Activated T-helper 1 cell treated with anti-CD3 and anti-CD28 coated beads, Interleukin-12 subunit alpha, Interleukin-12 subunit beta, Interleukin-2, Interleukin-4 antibody, amounts not matched to agents 30 ng/mL and 10 ng/mL and 1 ng/mL, durations not matched to agents 14 hours and 24 hours and 36 hours (primary cell): Measurements from ENCODE around the gene APMAP. TPM values are rescaled to one million over a fixed set of nuclear protein-coding genes. Genes with fewer than 3 reads are reported as not detected.
A peak's percentile ranks its signal among the peaks of the same experiment; 100 is the strongest.
"Not testable (repeated sequence)": the region's sequence is repeated elsewhere in the genome, so short reads cannot be mapped to it uniquely, and the experiment has no call there.

Source experiments
- DNase-seq: peaks from one replicate; pipeline ENCODE4 v3.0.0; 2021; ENCODE audit warnings: low spot score
- H3K27ac Mint-ChIP-seq: one replicate; pipeline ENCODE4 v1.8.0; 2021; ENCODE audit warnings: mild to moderate bottlenecking, mixed read lengths
- H3K27me3 Mint-ChIP-seq: one replicate; pipeline ENCODE4 v1.8.0; 2022; ENCODE audit warnings: mild to moderate bottlenecking, moderate library complexity, mixed read lengths; ENCODE audit not compliant: insufficient read depth
- H3K36me3 Mint-ChIP-seq: one replicate; pipeline ENCODE4 v1.8.0; 2021; ENCODE audit warnings: low read depth, mixed read lengths
- H3K4me1 Mint-ChIP-seq: one replicate; pipeline ENCODE4 v1.8.0; 2021; ENCODE audit warnings: low read depth, mixed read lengths
- H3K4me3 Mint-ChIP-seq: one replicate; pipeline ENCODE4 v1.8.0; 2021; ENCODE audit warnings: mild to moderate bottlenecking, moderate library complexity, mixed read lengths
- H3K9me3 Mint-ChIP-seq: one replicate; pipeline ENCODE4 v1.8.0; 2021; ENCODE audit warnings: mixed read lengths
- intact Hi-C: fragments of 100-400 bp; cut with micrococcal nuclease; formaldehyde crosslinking; loops from one replicate; pipeline ENCODE4 v1.15.1; 2024
- total RNA-seq: library from RNA; stranded (reverse); gene quantifications from 2 replicates; pipeline ENCODE4 v1.2.3, GENCODE V29; 2022

Gene APMAP
- total RNA-seq, 1 donor from 2014 or later, result 58.7 TPM

- peaks cover 34% of the 10 kb centered on the region for H3K4me1 Mint-ChIP-seq
- intact Hi-C loops, result no loop called here
- peaks cover 36% of the 10 kb centered on the region for H3K36me3 Mint-ChIP-seq
- H3K9me3 Mint-ChIP-seq, result peaks cover 63% of the 10 kb centered on the region
- no peak overlapping the region for H3K4me3 Mint-ChIP-seq
- no peak for DNase-seq
- no peaks in the 10 kb centered on the region for H3K27me3 Mint-ChIP-seq
- H3K27ac Mint-ChIP-seq, result no peak overlapping the region
These were observed 49.4 kb downstream of the APMAP start for GRCh38 chr20:24943196-24943595.

- Mint-ChIP-seq H3K27ac (no peak overlapping the region), H3K36me3 (peaks cover 33% of the 10 kb centered on the region), H3K4me1 (peaks cover 33% of the 10 kb centered on the region), H3K9me3 (peaks cover 58% of the 10 kb centered on the region), H3K4me3 (no peak overlapping the region), H3K27me3 (no peaks in the 10 kb centered on the region)
- DNase-seq, result no peak
- intact Hi-C loops, result no loop called here
These were observed 49.9 kb downstream of the APMAP start for GRCh38 chr20:24942679-24943078.

GRCh38 chr20:24939036-24939435, 53.5 kb downstream of the APMAP start:
- Mint-ChIP-seq H3K36me3 (peaks cover 18% of the 10 kb centered on the region), H3K4me3 (no peak overlapping the region), H3K27ac (no peak overlapping the region), H3K4me1 (peaks cover 14% of the 10 kb centered on the region), H3K27me3 (no peaks in the 10 kb centered on the region), H3K9me3 (peaks cover 30% of the 10 kb centered on the region)
- intact Hi-C loops, result no loop called here
- DNase-seq, result no peak

- Mint-ChIP-seq H3K9me3 (peaks cover 28% of the 10 kb centered on the region), H3K27ac (no peak overlapping the region), H3K4me1 (peaks cover 12% of the 10 kb centered on the region), H3K36me3 (peaks cover 17% of the 10 kb centered on the region), H3K27me3 (no peaks in the 10 kb centered on the region), H3K4me3 (no peak overlapping the region)
- DNase-seq, result no peak
- intact Hi-C loops, result no loop called here
These were observed 54.1 kb downstream of the APMAP start for GRCh38 chr20:24938498-24938897.

GRCh38 chr20:24937579-24937978, 55.0 kb downstream of the APMAP start:
- peaks cover 19% of the 10 kb centered on the region for H3K36me3 Mint-ChIP-seq
- intact Hi-C loops, result no loop called here
- H3K27ac Mint-ChIP-seq, result peak overlapping the region; percentile 1
- peaks cover 28% of the 10 kb centered on the region for H3K9me3 Mint-ChIP-seq
- DNase-seq, result no peak
- H3K27me3 Mint-ChIP-seq, result no peaks in the 10 kb centered on the region
- peaks cover 17% of the 10 kb centered on the region for H3K4me1 Mint-ChIP-seq
- no peak overlapping the region for H3K4me3 Mint-ChIP-seq

- H3K4me1 Mint-ChIP-seq, result peaks cover 25% of the 10 kb centered on the region
- no peaks in the 10 kb centered on the region for H3K27me3 Mint-ChIP-seq
These were observed 55.8 kb downstream of the APMAP start for GRCh38 chr20:24936526-24937407.

GRCh38 chr20:24935766-24936525, 56.6 kb downstream of the APMAP start:
- DNase-seq, result no peak
- peaks cover 20% of the 10 kb centered on the region for H3K9me3 Mint-ChIP-seq
- peaks cover 16% of the 10 kb centered on the region for H3K36me3 Mint-ChIP-seq
- intact Hi-C loops, result no loop called here
- H3K27ac Mint-ChIP-seq, result no peak overlapping the region
- no peak overlapping the region for H3K4me3 Mint-ChIP-seq
- H3K27me3 Mint-ChIP-seq, result no peaks in the 10 kb centered on the region
- H3K4me1 Mint-ChIP-seq, result peaks cover 33% of the 10 kb centered on the region

More at GRCh38 chr20:24936526-24937407, 55.8 kb downstream of the APMAP start:
- intact Hi-C loops, result no loop called here
- Mint-ChIP-seq H3K9me3 (peaks cover 25% of the 10 kb centered on the region), H3K36me3 (peaks cover 16% of the 10 kb centered on the region), H3K4me3 (no peak overlapping the region), H3K27ac (no peak overlapping the region)
- no peak for DNase-seq

GRCh38 chr20:24935140-24935539, 57.4 kb downstream of the APMAP start:
- Mint-ChIP-seq H3K9me3 (peaks cover 12% of the 10 kb centered on the region), H3K36me3 (peaks cover 12% of the 10 kb centered on the region), H3K27ac (no peak overlapping the region), H3K4me3 (no peak overlapping the region), H3K27me3 (no peaks in the 10 kb centered on the region), H3K4me1 (peaks cover 41% of the 10 kb centered on the region)
- intact Hi-C loops, result no loop called here
- DNase-seq, result no peak

- H3K4me1 Mint-ChIP-seq, result peaks cover 46% of the 10 kb centered on the region
- peaks cover 11% of the 10 kb centered on the region for H3K9me3 Mint-ChIP-seq
- intact Hi-C loops, result loop anchor here (5.0 kb wide), 2 partner anchors 58 to 123 kb away; partner anchors contain the start of genes ACSS1 and APMAP
- H3K27ac Mint-ChIP-seq, result no peak overlapping the region
- H3K36me3 Mint-ChIP-seq, result peaks cover 12% of the 10 kb centered on the region
- no peak overlapping the region for H3K4me3 Mint-ChIP-seq
- DNase-seq, result no peak
- H3K27me3 Mint-ChIP-seq, result no peaks in the 10 kb centered on the region
These were observed 57.8 kb downstream of the APMAP start for GRCh38 chr20:24934716-24935115.

- Mint-ChIP-seq H3K27ac (no peak overlapping the region), H3K4me1 (peaks cover 46% of the 10 kb centered on the region), H3K36me3 (peaks cover 12% of the 10 kb centered on the region), H3K27me3 (no peaks in the 10 kb centered on the region), H3K9me3 (peaks cover 11% of the 10 kb centered on the region), H3K4me3 (no peak overlapping the region)
- no peak for DNase-seq
- intact Hi-C loops, result loop anchor here (5.0 kb wide), 2 partner anchors 58 to 123 kb away; partner anchors contain the start of genes ACSS1 and APMAP
These were observed 58.4 kb downstream of the APMAP start for GRCh38 chr20:24934101-24934661.

- H3K27ac Mint-ChIP-seq, result peak overlapping the region; percentile 94
- no peak for DNase-seq
- peaks cover 11% of the 10 kb centered on the region for H3K9me3 Mint-ChIP-seq
- peaks cover 12% of the 10 kb centered on the region for H3K36me3 Mint-ChIP-seq
- no peak overlapping the region for H3K4me3 Mint-ChIP-seq
- intact Hi-C loops, result loop anchor here (5.0 kb wide), 2 partner anchors 59 to 124 kb away; partner anchors contain the start of genes ACSS1 and APMAP
- H3K4me1 Mint-ChIP-seq, result peaks cover 46% of the 10 kb centered on the region
- H3K27me3 Mint-ChIP-seq, result peaks cover 2% of the 10 kb centered on the region
These were observed 59.2 kb downstream of the APMAP start for GRCh38 chr20:24933266-24933908.

GRCh38 chr20:24931893-24932292, 60.7 kb downstream of the APMAP start:
- Mint-ChIP-seq H3K27ac (peak overlapping the region; percentile 94), H3K4me3 (peak overlapping the region; percentile 57), H3K4me1 (peaks cover 34% of the 10 kb centered on the region), H3K9me3 (peaks cover 11% of the 10 kb centered on the region)
- not testable (repeated sequence) for H3K27me3 Mint-ChIP-seq, DNase-seq, H3K36me3 Mint-ChIP-seq
- intact Hi-C loops, result loop anchor here (2.0 to 5.0 kb wide), 3 partner anchors 17 to 125 kb away; partner anchors contain the start of genes ACSS1, APMAP and CST7
